Activated naive CD4-positive, alpha-beta T cell treated with anti-CD3 and anti-CD28 coated beads, Interleukin-2, amount 10 ng/mL, durations not matched to agents 7 days and 5 days (primary cell): ENCODE data around the gene EPS15.
"Not testable (repeated sequence)": the region's sequence is repeated elsewhere in the genome, so short reads cannot be mapped to it uniquely, and the experiment has no call there.

Source experiments
- CTCF ChIA-PET: fragments of 350-600 bp; sonication (Branson Sonifier 250); formaldehyde crosslinking; loops from one replicate; lab custom pipeline; 2021; ENCODE audit warnings: antibody characterized with exemption; lab: Charles Lee
- DNase-seq: peaks from one replicate; pipeline ENCODE4 v3.0.0-alpha.2; 2020
- H3K27ac Mint-ChIP-seq: one replicate; pipeline ENCODE4 v1.8.0; 2021; ENCODE audit warnings: mild to moderate bottlenecking, moderate library complexity, mixed read lengths
- H3K27me3 Mint-ChIP-seq: one replicate; pipeline ENCODE4 v1.8.0; 2021; ENCODE audit warnings: mild to moderate bottlenecking, mixed read lengths
- H3K36me3 Mint-ChIP-seq: one replicate; pipeline ENCODE4 v1.8.0; 2021; ENCODE audit warnings: mixed read lengths
- H3K4me1 Mint-ChIP-seq: one replicate; pipeline ENCODE4 v1.8.0; 2021; ENCODE audit warnings: mixed read lengths
- H3K4me3 Mint-ChIP-seq: one replicate; pipeline ENCODE4 v1.8.0; 2021; ENCODE audit warnings: mild to moderate bottlenecking, moderate library complexity, mixed read lengths
- H3K9me3 Mint-ChIP-seq: one replicate; pipeline ENCODE4 v1.8.0; 2021; ENCODE audit warnings: mixed read lengths

Gene EPS15

GRCh38 chr1:51488372-51489050, 30.6 kb downstream of the EPS15 start:
- no peaks in the 10 kb centered on the region for H3K27me3 Mint-ChIP-seq
- H3K27ac Mint-ChIP-seq, result no peak overlapping the region
- H3K4me1 Mint-ChIP-seq, result peaks cover 18% of the 10 kb centered on the region
- H3K4me3 Mint-ChIP-seq, result no peak overlapping the region
- H3K9me3 Mint-ChIP-seq, result no peaks in the 10 kb centered on the region
- CTCF ChIA-PET, result interaction anchor here (0.5 kb wide), 1 partner anchor 793 kb away, joined by 3 read pairs; no protein-coding TSS in a partner anchor
- peaks cover 7% of the 10 kb centered on the region for H3K36me3 Mint-ChIP-seq
- no peak for DNase-seq

DNA sequence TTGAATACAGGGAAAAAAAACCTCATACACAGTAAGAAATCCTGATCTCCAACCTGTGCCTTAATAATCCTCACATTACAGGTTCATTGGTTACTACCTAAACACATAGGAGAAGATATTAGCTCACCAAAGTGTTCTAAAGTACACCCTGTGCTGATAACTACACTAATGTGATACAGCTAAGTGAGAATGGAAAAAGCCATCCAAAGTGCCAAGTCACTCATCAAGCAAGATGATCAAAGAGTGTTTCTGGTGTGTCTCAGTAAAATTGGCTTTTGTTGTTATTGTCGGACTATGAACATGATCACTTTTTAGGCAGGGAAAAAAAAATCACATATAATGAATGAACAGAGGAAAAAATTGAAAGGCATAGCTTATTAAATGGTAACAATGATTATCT, 31.4 kb downstream of the EPS15 start:
- CTCF ChIA-PET, result no interaction called here
- no peaks in the 10 kb centered on the region for H3K9me3 Mint-ChIP-seq
- H3K36me3 Mint-ChIP-seq, result peaks cover 11% of the 10 kb centered on the region
- DNase-seq, result no peak
- no peak overlapping the region for H3K4me3 Mint-ChIP-seq
- H3K27ac Mint-ChIP-seq, result no peak overlapping the region
- no peaks in the 10 kb centered on the region for H3K27me3 Mint-ChIP-seq
- peaks cover 20% of the 10 kb centered on the region for H3K4me1 Mint-ChIP-seq

DNA sequence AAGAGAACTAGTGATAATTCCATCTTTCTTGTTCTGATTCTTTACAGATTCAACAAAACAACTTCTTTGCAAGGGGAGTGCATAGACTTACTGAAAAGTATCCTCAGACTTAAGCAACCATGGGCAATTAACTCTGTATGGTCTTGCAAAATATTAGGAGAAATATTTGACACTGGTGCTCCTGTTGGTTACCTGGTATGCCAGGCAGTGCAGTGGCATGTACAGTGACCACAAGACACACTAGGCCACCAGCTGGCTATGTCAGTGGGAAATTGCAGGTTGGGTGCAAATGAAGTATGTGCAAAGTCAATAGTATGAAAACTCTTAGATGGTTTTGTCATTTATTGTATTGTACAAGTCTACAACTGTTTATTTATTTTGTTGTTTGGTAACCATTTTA, 34.5 kb downstream of the EPS15 start:
- H3K4me1 Mint-ChIP-seq, result peaks cover 4% of the 10 kb centered on the region
- peaks cover 2% of the 10 kb centered on the region for H3K9me3 Mint-ChIP-seq
- CTCF ChIA-PET, result no interaction called here
- H3K27ac Mint-ChIP-seq, result no peak overlapping the region
- peaks cover 31% of the 10 kb centered on the region for H3K36me3 Mint-ChIP-seq
- H3K4me3 Mint-ChIP-seq, result no peak overlapping the region
- no peak for DNase-seq
- H3K27me3 Mint-ChIP-seq, result no peaks in the 10 kb centered on the region

GRCh38 chr1:51482881-51483280, 36.2 kb downstream of the EPS15 start:
- Mint-ChIP-seq H3K27me3 (no peaks in the 10 kb centered on the region), H3K27ac (no peak overlapping the region), H3K36me3 (peaks cover 40% of the 10 kb centered on the region), H3K4me3 (no peak overlapping the region), H3K9me3 (peaks cover 8% of the 10 kb centered on the region), H3K4me1 (peaks cover 4% of the 10 kb centered on the region)
- DNase-seq, result no peak
- CTCF ChIA-PET, result no interaction called here

DNA sequence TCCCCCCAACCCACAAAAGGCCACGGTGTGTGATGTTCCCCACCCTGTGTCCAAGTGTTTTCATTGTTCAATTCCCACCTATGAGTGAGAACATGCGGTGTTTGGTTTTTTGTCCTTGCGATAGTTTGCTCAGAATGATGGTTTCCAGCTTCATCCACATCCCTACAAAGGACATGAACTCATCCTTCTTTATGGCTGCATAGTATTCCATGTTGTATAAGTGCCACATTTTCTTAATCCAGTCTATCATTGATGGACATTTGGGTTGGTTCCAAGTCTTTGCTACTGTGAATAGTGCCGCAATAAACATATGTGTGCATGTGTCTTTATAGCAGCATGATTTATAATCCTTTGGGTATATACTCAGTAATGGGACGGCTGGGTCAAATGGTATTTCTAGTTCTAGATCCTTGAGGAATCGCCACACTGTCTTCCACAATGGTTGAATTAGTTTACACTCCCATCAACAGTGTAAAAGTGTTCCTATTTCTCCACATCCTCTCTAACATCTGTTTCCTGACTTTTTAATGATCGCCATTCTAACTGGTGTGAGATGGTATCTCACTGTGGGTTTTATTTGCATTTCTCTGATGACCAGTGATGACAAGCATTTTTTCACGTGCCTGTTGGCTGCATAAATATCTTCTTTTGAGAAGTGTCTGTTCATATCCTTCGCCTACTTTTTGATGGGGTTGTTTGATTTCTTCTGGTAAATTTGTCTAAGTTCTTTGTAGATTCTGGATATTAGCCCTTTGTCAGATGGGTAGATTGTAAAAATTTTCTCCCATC, 44.0 kb downstream of the EPS15 start:
- H3K4me3 Mint-ChIP-seq, H3K27me3 Mint-ChIP-seq, CTCF ChIA-PET, H3K4me1 Mint-ChIP-seq, H3K27ac Mint-ChIP-seq, DNase-seq: not testable (repeated sequence)
- peaks cover 37% of the 10 kb centered on the region for H3K36me3 Mint-ChIP-seq
- H3K9me3 Mint-ChIP-seq, result peaks cover 11% of the 10 kb centered on the region

DNA sequence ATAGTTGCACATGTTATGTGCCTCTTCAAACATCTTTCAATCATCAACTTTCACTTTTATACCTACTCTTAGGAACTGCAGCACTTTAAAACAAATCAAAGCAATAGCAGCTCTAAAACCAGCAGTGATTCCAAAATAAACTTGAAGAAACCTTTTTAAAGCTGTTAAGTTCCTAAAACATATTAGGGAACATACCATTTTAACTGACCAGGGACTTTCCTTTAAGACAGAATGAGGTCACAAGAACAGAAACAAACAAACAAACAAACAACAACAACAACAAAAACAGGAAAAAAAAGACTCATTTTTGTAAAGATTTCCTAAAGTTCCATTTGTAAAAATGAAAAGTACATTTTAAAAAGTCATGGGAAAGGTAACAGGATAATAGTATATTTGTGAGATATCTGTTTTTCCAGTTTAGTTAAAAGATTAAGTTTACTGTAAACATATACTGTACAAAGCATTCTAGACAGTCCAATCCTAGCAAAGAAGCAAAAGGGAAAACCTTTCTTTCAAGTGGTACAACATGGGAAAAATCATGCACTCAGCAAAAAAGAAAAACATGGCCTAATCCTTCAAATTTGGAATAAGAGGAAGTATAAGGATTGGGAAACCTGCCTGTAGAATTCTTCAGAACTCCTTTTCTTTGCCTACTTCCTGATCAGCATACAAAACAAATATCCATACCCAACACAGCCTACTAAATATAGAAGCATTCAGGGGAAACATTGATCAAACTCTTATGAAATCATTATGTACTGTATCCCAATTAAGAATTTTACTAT, 45.5 kb downstream of the EPS15 start:
- CTCF ChIA-PET, result no interaction called here

GRCh38 chr1:51472359-51472758, 46.7 kb downstream of the EPS15 start:
- Mint-ChIP-seq H3K9me3 (peaks cover 6% of the 10 kb centered on the region), H3K4me3 (no peak overlapping the region), H3K36me3 (peaks cover 39% of the 10 kb centered on the region), H3K4me1 (peaks cover 3% of the 10 kb centered on the region), H3K27me3 (no peaks in the 10 kb centered on the region), H3K27ac (no peak overlapping the region)
- CTCF ChIA-PET, result no interaction called here
- no peak for DNase-seq

More for the DNA sequence above, 45.5 kb downstream of the EPS15 start:
- no peak overlapping the region for H3K27ac Mint-ChIP-seq
- H3K4me3 Mint-ChIP-seq, result no peak overlapping the region
- no peak for DNase-seq
- no peaks in the 10 kb centered on the region for H3K27me3 Mint-ChIP-seq
- H3K9me3 Mint-ChIP-seq, result peaks cover 6% of the 10 kb centered on the region
- peaks cover 3% of the 10 kb centered on the region for H3K4me1 Mint-ChIP-seq
- H3K36me3 Mint-ChIP-seq, result peaks cover 33% of the 10 kb centered on the region

DNA sequence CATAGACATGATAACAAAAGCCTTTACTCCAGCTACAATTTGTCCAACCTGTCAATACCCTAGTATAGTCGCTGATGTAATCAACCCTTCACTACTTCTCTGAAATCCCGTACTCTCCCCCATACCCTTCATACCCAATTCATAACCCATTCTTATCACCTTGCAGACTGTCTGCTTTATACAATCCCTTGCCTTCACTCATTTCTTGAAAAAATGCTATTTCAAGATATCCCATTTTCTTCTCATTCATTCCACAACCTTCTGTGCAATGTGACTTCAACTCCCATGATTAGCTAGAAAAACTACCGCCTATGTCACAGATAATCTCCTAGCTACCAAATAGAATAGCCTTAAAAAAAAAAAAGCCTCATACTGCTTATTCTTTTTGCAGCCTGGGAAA, 49.5 kb downstream of the EPS15 start:
- DNase-seq, result no peak
- Mint-ChIP-seq H3K36me3 (peaks cover 48% of the 10 kb centered on the region), H3K4me1 (peaks cover 3% of the 10 kb centered on the region), H3K9me3 (no peaks in the 10 kb centered on the region), H3K27ac (no peak overlapping the region), H3K27me3 (no peaks in the 10 kb centered on the region), H3K4me3 (no peak overlapping the region)
- CTCF ChIA-PET, result no interaction called here

DNA sequence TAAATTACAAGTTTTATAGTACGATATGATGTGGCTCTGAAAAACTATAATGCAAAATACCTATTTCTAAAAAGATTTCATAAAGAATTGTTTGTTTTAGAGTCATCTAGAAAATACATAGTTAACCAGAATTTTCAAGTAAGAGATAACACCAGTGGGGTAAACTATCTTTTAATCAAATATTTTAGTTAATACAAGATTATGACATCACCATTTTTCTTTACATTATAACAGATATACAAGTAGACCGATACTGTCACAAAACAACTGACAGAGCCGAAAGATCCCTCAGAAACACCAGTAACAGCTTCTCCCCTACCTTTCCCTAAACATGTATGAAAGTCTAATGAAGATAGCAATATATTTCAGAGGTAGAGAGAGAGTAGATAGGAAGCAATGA, 54.2 kb downstream of the EPS15 start:
- Mint-ChIP-seq H3K4me1 (peaks cover 3% of the 10 kb centered on the region), H3K27me3 (no peaks in the 10 kb centered on the region), H3K9me3 (no peaks in the 10 kb centered on the region), H3K4me3 (no peak overlapping the region), H3K36me3 (peaks cover 39% of the 10 kb centered on the region), H3K27ac (no peak overlapping the region)
- CTCF ChIA-PET, result no interaction called here
- no peak for DNase-seq

GRCh38 chr1:51463561-51463960, 55.5 kb downstream of the EPS15 start:
- DNase-seq, result no peak
- Mint-ChIP-seq H3K4me1 (peaks cover 3% of the 10 kb centered on the region), H3K27ac (no peak overlapping the region), H3K4me3 (no peak overlapping the region), H3K9me3 (no peaks in the 10 kb centered on the region), H3K36me3 (peaks cover 36% of the 10 kb centered on the region), H3K27me3 (no peaks in the 10 kb centered on the region)
- CTCF ChIA-PET, result no interaction called here

GRCh38 chr1:51462289-51462688, 56.8 kb downstream of the EPS15 start:
- DNase-seq, H3K4me3 Mint-ChIP-seq, H3K9me3 Mint-ChIP-seq, CTCF ChIA-PET, H3K4me1 Mint-ChIP-seq, H3K27ac Mint-ChIP-seq, H3K27me3 Mint-ChIP-seq: not testable (repeated sequence)
- peaks cover 33% of the 10 kb centered on the region for H3K36me3 Mint-ChIP-seq

DNA sequence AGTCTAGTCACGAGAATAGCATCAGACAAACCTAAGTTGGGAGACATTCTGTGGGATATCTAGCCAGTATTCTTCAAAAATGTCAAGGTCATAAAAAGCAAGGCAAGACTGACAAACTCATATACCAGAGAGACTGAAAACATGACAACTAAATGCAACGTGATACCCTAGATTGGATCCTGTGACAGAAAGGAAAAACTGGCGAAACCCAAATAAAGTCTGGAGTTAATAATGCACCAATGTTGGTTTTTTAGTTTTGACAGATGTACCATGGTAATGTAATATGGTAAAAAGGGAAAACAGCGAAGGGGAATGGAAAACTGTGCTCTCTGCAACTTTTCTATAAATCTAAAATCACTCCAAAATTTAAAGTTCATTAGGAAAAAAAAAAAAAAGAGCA, 64.5 kb downstream of the EPS15 start:
- no peak for DNase-seq
- no peaks in the 10 kb centered on the region for H3K27me3 Mint-ChIP-seq
- no peaks in the 10 kb centered on the region for H3K9me3 Mint-ChIP-seq
- H3K36me3 Mint-ChIP-seq, result peaks cover 23% of the 10 kb centered on the region
- no peaks in the 10 kb centered on the region for H3K4me1 Mint-ChIP-seq
- H3K4me3 Mint-ChIP-seq, result no peak overlapping the region
- CTCF ChIA-PET, result no interaction called here
- H3K27ac Mint-ChIP-seq, result no peak overlapping the region

GRCh38 chr1:51453010-51453409, 66.1 kb downstream of the EPS15 start:
- DNase-seq, result no peak
- CTCF ChIA-PET, result no interaction called here
- no peak overlapping the region for H3K4me3 Mint-ChIP-seq
- no peaks in the 10 kb centered on the region for H3K9me3 Mint-ChIP-seq
- H3K4me1 Mint-ChIP-seq, result no peaks in the 10 kb centered on the region
- H3K27ac Mint-ChIP-seq, result no peak overlapping the region
- H3K27me3 Mint-ChIP-seq, result no peaks in the 10 kb centered on the region
- peaks cover 30% of the 10 kb centered on the region for H3K36me3 Mint-ChIP-seq

GRCh38 chr1:51448844-51449454, 70.1 kb downstream of the EPS15 start:
- DNase-seq, H3K27me3 Mint-ChIP-seq, H3K4me3 Mint-ChIP-seq, H3K27ac Mint-ChIP-seq, H3K9me3 Mint-ChIP-seq, CTCF ChIA-PET, H3K4me1 Mint-ChIP-seq: not testable (repeated sequence)
- H3K36me3 Mint-ChIP-seq, result peaks cover 35% of the 10 kb centered on the region
